K562 (cell line): ENCODE measurements around the gene SEC61A2. TPM values are rescaled to one million over a fixed set of nuclear protein-coding genes. Genes with fewer than 3 reads are reported as not detected.

Experiments used
- ARID1B ChIP-seq: fragments of 450-650 bp; IDR thresholded peaks from 2 replicates; pipeline ENCODE4 v1.6.1; 2016; ENCODE audit warnings: antibody characterized with exemption, mild to moderate bottlenecking, inconsistent platforms
- BACH1 ChIP-seq: fragments of 200-800 bp; sonication (Bioruptor generic); IDR thresholded peaks from 2 replicates; pipeline ENCODE4 v1.6.1; 2016; ENCODE audit warnings: missing genetic modification characterization, missing compliant biosample characterization
- BDP1 ChIP-seq: IDR thresholded peaks from 3 replicates; pipeline ENCODE4 v1.6.1; 2011; ENCODE audit not compliant: insufficient read length, insufficient read depth
- CXXC5 ChIP-seq: fragments of 250-450 bp; sonication (Bioruptor Pico); IDR thresholded peaks from 2 replicates; pipeline ENCODE4 v1.8.0; 2022; ENCODE audit warnings: inconsistent platforms, mild to moderate bottlenecking, moderate library complexity
- GABPB2 ChIP-seq: fragments of 250-450 bp; sonication (Bioruptor Pico); conservative IDR thresholded peaks from 2 replicates; pipeline ENCODE4 v1.5.1; 2021; ENCODE audit warnings: mild to moderate bottlenecking
- KLF16 ChIP-seq: IDR thresholded peaks from 2 replicates; pipeline ENCODE4 v1.6.1; 2016; ENCODE audit warnings: antibody characterized with exemption
- MEF2D ChIP-seq: conservative IDR thresholded peaks from 2 replicates; pipeline ENCODE4 v1.6.1; 2016; ENCODE audit warnings: low read depth, missing genetic modification characterization, missing compliant biosample characterization
- MITF ChIP-seq: IDR thresholded peaks from 2 replicates; pipeline ENCODE4 v1.6.1; 2014; ENCODE audit warnings: antibody characterized with exemption
- NCOR1 ChIP-seq: fragments of 450-650 bp; IDR thresholded peaks from 2 replicates; pipeline ENCODE4 v1.6.1; 2016; ENCODE audit warnings: mild to moderate bottlenecking, moderate library complexity
- NFXL1 ChIP-seq: fragments of 450-650 bp; formaldehyde crosslinking; IDR thresholded peaks from 2 replicates; pipeline ENCODE4 v1.4.0; 2021; ENCODE audit warnings: mild to moderate bottlenecking
- POLR2AphosphoS5 ChIP-seq: IDR thresholded peaks from 2 replicates; pipeline ENCODE4 v1.6.1; 2011; ENCODE audit warnings: mild to moderate bottlenecking, low read depth, low read length, moderate library complexity; ENCODE audit not compliant: control insufficient read depth, insufficient read depth
- PTRF ChIP-seq: fragments of 450-650 bp; IDR thresholded peaks from 2 replicates; pipeline ENCODE4 v1.6.1; 2016; ENCODE audit warnings: mild to moderate bottlenecking, missing genetic modification characterization, missing compliant biosample characterization
- RBM25 ChIP-seq: fragments of 200-400 bp; formaldehyde crosslinking; IDR thresholded peaks from 2 replicates; pipeline ENCODE4 v1.6.1; 2018; ENCODE audit warnings: low read length, low read depth, moderate library complexity; ENCODE audit not compliant: severe bottlenecking
- RFX7 ChIP-seq: fragments of 250-450 bp; sonication (Bioruptor Pico); IDR thresholded peaks from 2 replicates; pipeline ENCODE4 v1.5.1; 2021; ENCODE audit warnings: mild to moderate bottlenecking
- SIX5 ChIP-seq, 2 experiments: IDR thresholded peaks; 2 replicates each; pipeline ENCODE4 v1.6.1; 2011; ENCODE audit warnings: low read length in 2 of 2, borderline replicate concordance in 1 of 2, low read depth in 1 of 2, mild to moderate bottlenecking in 1 of 2, moderate library complexity in 1 of 2; ENCODE audit not compliant: insufficient read depth in 1 of 2
- SMAD4 ChIP-seq: fragments of 250-450 bp; sonication (Bioruptor Pico); conservative IDR thresholded peaks from 2 replicates; pipeline ENCODE4 v1.8.0; 2021; ENCODE audit warnings: inconsistent platforms, mild to moderate bottlenecking, moderate library complexity
- STAT6 ChIP-seq: sonication (generic); formaldehyde crosslinking; IDR thresholded peaks from 2 replicates; pipeline ENCODE4 v1.8.1; 2023; ENCODE audit warnings: mild to moderate bottlenecking, missing genetic modification reagents
- TAF15 ChIP-seq: fragments of 200-400 bp; formaldehyde crosslinking; IDR thresholded peaks from 2 replicates; pipeline ENCODE4 v1.6.1; 2017; ENCODE audit warnings: mild to moderate bottlenecking, low read depth, low read length, moderate library complexity
- ZEB2 ChIP-seq: fragments of 450-650 bp; IDR thresholded peaks from 2 replicates; pipeline ENCODE4 v1.6.1; 2016
- ZNF354B ChIP-seq: fragments of 250-450 bp; sonication (Bioruptor Pico); IDR thresholded peaks from 2 replicates; pipeline ENCODE4 v1.4.0; 2020
- ZZZ3 ChIP-seq: fragments of 450-650 bp; IDR thresholded peaks from 2 replicates; pipeline ENCODE4 v1.6.1; 2016; ENCODE audit warnings: antibody characterized with exemption, mild to moderate bottlenecking, moderate library complexity
- polyA plus RNA-seq, 8 experiments: library from polyadenylated mRNA; depleted of rRNA in 4 of 8; stranded (reverse) in 5 of 8; unstranded in 3 of 8; fragments of >200 nt; fragmentation: Nextera tagmentation in 2 of 8; fragmentation: Illumina TruSeq in 1 of 8; extraction: Ambion mirVana in 2 of 8; extraction: Trizol in 1 of 8; gene quantifications; 2 replicates each; pipeline versions ENCODE4 v1.2.1 to v1.2.3, GENCODE V29; 2011 to 2014; ENCODE audit warnings: inconsistent platforms in 1 of 8, missing spikeins in 1 of 8
- total RNA-seq, 7 experiments: library from RNA; depleted of rRNA in 6 of 7; stranded (reverse); fragments of >200 nt in 6 of 7; fragmentation: Illumina TruSeq in 2 of 7; extraction: Trizol in 2 of 7; gene quantifications; 2 replicates each; pipeline versions ENCODE4 v1.2.1 to v1.2.3, GENCODE V29; 2011 to 2021; ENCODE audit warnings: low replicate concordance in 1 of 7

The SEC61A2 gene
- total and polyA plus RNA-seq, 9 of the 15 experiments (the other 6 are each of a cell fraction or from before 2014, with no cell fraction given) = 1.2 to 9.7 (median 3.9) TPM

GRCh38 chr10:12208460-12208859, 79.0 kb downstream of the SEC61A2 start (continued):
- TF ChIP-seq CXXC5 = peak; percentile 57
- no peak for TF ChIP-seq ZNF354B (CRISPR knock-in tag)
- no peak for TF ChIP-seq ZZZ3
- TF ChIP-seq MITF = no peak
- no peak for TF ChIP-seq TAF15
- TF ChIP-seq POLR2AphosphoS5 = peak; percentile 76; the same call in 1 of the 2 replicates
- TF ChIP-seq BDP1 = no peak
- TF ChIP-seq RBM25 = no peak
- no peak for TF ChIP-seq PTRF (tag)
- peak; percentile 93 for TF ChIP-seq ARID1B
- no peak for TF ChIP-seq STAT6 (CRISPR knock-in tag)
- no peak for TF ChIP-seq MEF2D (tag)
- TF ChIP-seq NFXL1 (CRISPR knock-in tag) = no peak
- TF ChIP-seq GABPB2 = no peak
- peak; percentile 52; the same call in 1 of the 2 replicates for TF ChIP-seq KLF16
- TF ChIP-seq SMAD4 = 0 out of 2 replicates have a peak, but pooled peaks have one; percentile 37
- no peak for TF ChIP-seq RFX7 (CRISPR knock-in tag)
- TF ChIP-seq SIX5 (IDR thresholded peaks at IDR 0.05; ENCODE audit: borderline replicate concordance in 1 of 2, insufficient read depth in 1 of 2, low read depth in 1 of 2, low read length in 2 of 2) = no peak
- no peak for TF ChIP-seq BACH1 (tag)
- TF ChIP-seq NCOR1 = peak; percentile 86
- 0 out of 2 replicates have a peak, but pooled peaks have one; percentile 29 for TF ChIP-seq ZEB2
